Measurements from ENCODE around the gene CA10. TPM values are rescaled to one million over a fixed set of nuclear protein-coding genes. Genes with fewer than 3 reads are reported as not detected.

Gene CA10
- total and polyA plus RNA-seq, 9 of the 15 experiments (the other 6 are each of a cell fraction or from before 2014, with no cell fraction given) = not detected

- H3K4me1 ChIP-seq (replicated peaks in 1 of 2; ENCODE audit: control insufficient read depth in 2 of 2, insufficient read depth in 2 of 2, low read length in 2 of 2) = no peaks in the 10 kb centered on the region
- DNase-seq (ENCODE audit: extremely low read depth in 1 of 4, low spot score in 3 of 4) (no peak), ATAC-seq (no peak), FAIRE-seq (no peak)
- H3K36me3 ChIP-seq (ENCODE audit: control insufficient read depth, insufficient read depth, low read length) = no peaks in the 10 kb centered on the region
- H3K9ac ChIP-seq (ENCODE audit: insufficient read depth in 1 of 2, low read depth in 2 of 2, low read length in 2 of 2) = no peak overlapping the region
- ChIA-PET CTCF (ENCODE audit: low intra/inter-chr PET ratio) (no interaction called here), POLR2A (interaction anchor here (0.8 kb wide), 1 partner anchor 11 kb away, joined by 3 read pairs; no protein-coding TSS in a partner anchor)
- H4K20me1 ChIP-seq (replicated peaks; ENCODE audit: control insufficient read depth, insufficient read depth, low read length) = no peaks in the 10 kb centered on the region
- no peak overlapping the region for H3K4me3 ChIP-seq
- H3K4me2 ChIP-seq (ENCODE audit: insufficient read depth, low read length) = no peak overlapping the region
- no peak overlapping the region for H2AFZ ChIP-seq (ENCODE audit: low read depth, low read length)
- no TSS peak for BruUV-seq (replicated peaks)
- TF ChIP-seq GABPA (tag; conservative IDR thresholded peaks at IDR 0.05; ENCODE audit: low read depth) = no peak
- TF ChIP-seq ZFP36 (IDR thresholded peaks at IDR 0.05; ENCODE audit: low read depth, low read length, partially characterized antibody) = peak; percentile 38
- TF ChIP-seq RBM25 (IDR thresholded peaks at IDR 0.05; ENCODE audit: low read depth, low read length, severe bottlenecking) = peak; percentile 49
- no peaks in the 10 kb centered on the region for H3K9me1 ChIP-seq (ENCODE audit: control insufficient read depth, insufficient read depth, low read length)
- H3K79me2 ChIP-seq (ENCODE audit: control insufficient read depth, insufficient read depth, low read length) = no peaks in the 10 kb centered on the region
- intact Hi-C loops (cut with micrococcal nuclease) (no loop called here), in situ Hi-C loops (cut with MboI) (no loop called here)
- no peaks in the 10 kb centered on the region for H3K9me3 ChIP-seq (replicated peaks; ENCODE audit: control insufficient read depth, insufficient read depth, low read depth, low read length)
- H3K27me3 ChIP-seq (ENCODE audit: control insufficient read depth in 2 of 2, insufficient read depth in 2 of 2, low read length in 2 of 2) = no peaks in the 10 kb centered on the region
- no peak overlapping the region for H3K27ac ChIP-seq (ENCODE audit: extremely low read depth, low read depth, low read length)
- WGBS (ENCODE audit: insufficient coverage, low coverage, missing lambda C conversion rate) = 6% methylated on average over 2 of the region's 2 CpGs
Measured at GRCh38 chr17:51662204-51663056, 496.1 kb downstream of the CA10 start.

DNA sequence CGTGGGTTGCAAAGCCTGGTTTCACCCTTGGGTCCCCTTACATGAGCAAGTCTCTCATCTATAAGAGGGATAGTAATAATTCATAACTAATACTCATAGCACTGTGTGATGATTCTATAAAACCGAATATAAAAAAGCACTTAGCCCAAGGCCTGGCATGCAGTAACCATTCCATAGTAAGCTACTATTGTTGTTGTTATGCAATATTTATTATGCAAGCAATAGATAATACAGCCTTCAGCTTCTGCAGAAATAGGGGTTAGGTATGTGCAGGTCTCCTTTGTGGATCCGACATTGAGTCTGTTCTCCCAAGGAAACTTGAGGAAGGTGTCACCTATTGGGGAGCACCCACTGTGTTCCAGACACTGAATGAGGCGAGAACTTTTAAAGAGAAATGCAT, 497.1 kb downstream of the CA10 start:
- H3K4me1 ChIP-seq (replicated peaks in 1 of 2; ENCODE audit: control insufficient read depth in 2 of 2, insufficient read depth in 2 of 2, low read length in 2 of 2) = no peaks in the 10 kb centered on the region
- CTCF ChIA-PET (ENCODE audit: low intra/inter-chr PET ratio) = no interaction called here
- WGBS (ENCODE audit: insufficient coverage, low coverage, missing lambda C conversion rate) = 0% methylated on average over 4 of the region's 4 CpGs
- in situ Hi-C loops (cut with MboI) = no loop called here
- ATAC-seq = no peak
- H3K27me3 ChIP-seq (ENCODE audit: control insufficient read depth in 2 of 2, insufficient read depth in 2 of 2, low read length in 2 of 2) = no peaks in the 10 kb centered on the region
- no peaks in the 10 kb centered on the region for H3K9me3 ChIP-seq (replicated peaks; ENCODE audit: control insufficient read depth, insufficient read depth, low read depth, low read length)
- H3K79me2 ChIP-seq (ENCODE audit: control insufficient read depth, insufficient read depth, low read length) = no peaks in the 10 kb centered on the region
- no TSS peak for BruUV-seq (replicated peaks)
- intact Hi-C loops (cut with micrococcal nuclease) = no loop called here
- FAIRE-seq = no peak
- H4K20me1 ChIP-seq (replicated peaks; ENCODE audit: control insufficient read depth, insufficient read depth, low read length) = no peaks in the 10 kb centered on the region
- no peak overlapping the region for H2AFZ ChIP-seq (ENCODE audit: low read depth, low read length)
- no peak overlapping the region for H3K9ac ChIP-seq (ENCODE audit: insufficient read depth in 1 of 2, low read depth in 2 of 2, low read length in 2 of 2)
- no peak overlapping the region for H3K27ac ChIP-seq (ENCODE audit: extremely low read depth, low read depth, low read length)
- H3K9me1 ChIP-seq (ENCODE audit: control insufficient read depth, insufficient read depth, low read length) = no peaks in the 10 kb centered on the region
- DNase-seq (ENCODE audit: extremely low read depth in 1 of 4, low spot score in 3 of 4) = no peak
- H3K4me2 ChIP-seq (ENCODE audit: insufficient read depth, low read length) = no peak overlapping the region
- H3K4me3 ChIP-seq = no peak overlapping the region
- H3K36me3 ChIP-seq (ENCODE audit: control insufficient read depth, insufficient read depth, low read length) = no peaks in the 10 kb centered on the region
- POLR2A ChIA-PET = no interaction called here
- no peak for TF ChIP-seq NCOA1 (IDR thresholded peaks at IDR 0.05; ENCODE audit: low read depth)
- TF ChIP-seq, protein P1, sequence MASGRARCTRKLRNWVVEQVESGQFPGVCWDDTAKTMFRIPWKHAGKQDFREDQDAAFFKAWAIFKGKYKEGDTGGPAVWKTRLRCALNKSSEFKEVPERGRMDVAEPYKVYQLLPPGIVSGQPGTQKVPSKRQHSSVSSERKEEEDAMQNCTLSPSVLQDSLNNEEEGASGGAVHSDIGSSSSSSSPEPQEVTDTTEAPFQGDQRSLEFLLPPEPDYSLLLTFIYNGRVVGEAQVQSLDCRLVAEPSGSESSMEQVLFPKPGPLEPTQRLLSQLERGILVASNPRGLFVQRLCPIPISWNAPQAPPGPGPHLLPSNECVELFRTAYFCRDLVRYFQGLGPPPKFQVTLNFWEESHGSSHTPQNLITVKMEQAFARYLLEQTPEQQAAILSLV (tag; IDR thresholded peaks at IDR 0.05) = no peak
- TF ChIP-seq EGR1 (conservative IDR thresholded peaks at IDR 0.05) = no peak
- TF ChIP-seq ZEB2 (IDR thresholded peaks at IDR 0.05) = no peak
- no peak for TF ChIP-seq RUNX1 (IDR thresholded peaks at IDR 0.05; ENCODE audit: low read depth)
- TF ChIP-seq PURB (CRISPR knock-in tag; IDR thresholded peaks at IDR 0.05; ENCODE audit: low read depth) = no peak
- no peak for TF ChIP-seq TSC22D4 (tag; IDR thresholded peaks at IDR 0.05)

Data from K562 (cell line).